A673 (cell line): ENCODE data around the gene FBXO22. TPM values are rescaled to one million over a fixed set of nuclear protein-coding genes. Genes with fewer than 3 reads are reported as not detected.

Experiments used
- BruUV-seq: library from RNA; stranded (reverse); fragments of 400-500 nt; replicated peaks from 2 replicates; lab custom pipeline; 2021; lab: Mats Ljungman, UMichigan
- CTCF ChIA-PET: fragments of 300-600 bp; sonication (Branson Sonifier 250); formaldehyde crosslinking; loops from one replicate; lab custom pipeline; 2022; ENCODE audit warnings: antibody characterized with exemption; lab: Charles Lee
- POLR2A ChIA-PET: fragments of 300-600 bp; sonication (Branson Sonifier 250); formaldehyde crosslinking; loops from one replicate; lab custom pipeline; 2022; ENCODE audit warnings: antibody characterized with exemption; ENCODE audit not compliant: low non-redundant PET; lab: Charles Lee
- DNase-seq: peaks from one replicate; pipeline ENCODE4 v3.0.0-alpha.2; 2015; ENCODE audit warnings: low spot score
- H3K27ac ChIP-seq: fragments of 200-600 bp; sonication (generic); 2 replicates; pipeline ENCODE4 v1.5.1; 2016; ENCODE audit warnings: mixed run types, low read depth, mild to moderate bottlenecking, mixed read lengths, antibody characterized with exemption, low read length; ENCODE audit not compliant: poor library complexity, severe bottlenecking
- H3K27me3 ChIP-seq: fragments of 200-600 bp; sonication (generic); replicated peaks from 2 replicates; pipeline ENCODE4 v1.6.1; 2017; ENCODE audit warnings: mixed run types, low read depth, mild to moderate bottlenecking, mixed read lengths, antibody characterized with exemption, low read length; ENCODE audit not compliant: insufficient read depth, poor library complexity
- H3K36me3 ChIP-seq: fragments of 200-600 bp; sonication (generic); 2 replicates; pipeline ENCODE4 v1.6.1; 2016; ENCODE audit warnings: mixed run types, mild to moderate bottlenecking, mixed read lengths, antibody characterized with exemption, low read length; ENCODE audit not compliant: insufficient read depth, poor library complexity, severe bottlenecking
- H3K4me1 ChIP-seq: fragments of 200-600 bp; sonication (generic); 2 replicates; pipeline ENCODE4 v1.6.1; 2017; ENCODE audit warnings: mixed run types, mild to moderate bottlenecking, mixed read lengths, antibody characterized with exemption, low read length; ENCODE audit not compliant: insufficient read depth, poor library complexity, severe bottlenecking
- H3K4me3 ChIP-seq: fragments of 200-600 bp; sonication (generic); 2 replicates; pipeline ENCODE4 v1.5.1; 2016; ENCODE audit warnings: low read depth, mixed run types, mild to moderate bottlenecking, mixed read lengths, low read length; ENCODE audit not compliant: poor library complexity, severe bottlenecking
- H3K9me3 ChIP-seq: fragments of 200-600 bp; sonication (generic); 2 replicates; pipeline ENCODE4 v1.6.1; 2016; ENCODE audit warnings: mixed run types, low read depth, mild to moderate bottlenecking, mixed read lengths, antibody characterized with exemption, low read length; ENCODE audit not compliant: poor library complexity, severe bottlenecking
- CTCF ChIP-seq: fragments of 300-800, 200-600 bp; sonication (generic); conservative IDR thresholded peaks from 2 replicates; pipeline ENCODE4 v1.5.1; 2017; ENCODE audit warnings: low read depth, mild to moderate bottlenecking, antibody characterized with exemption, low read length, moderate library complexity, mixed read lengths
- EZH2 ChIP-seq: fragments of 200-600 bp; sonication (generic); IDR thresholded peaks from 2 replicates; pipeline ENCODE4 v1.6.1; 2017; ENCODE audit warnings: borderline replicate concordance, low read depth, mild to moderate bottlenecking, mixed read lengths, antibody characterized with exemption, low read length; ENCODE audit not compliant: poor library complexity, severe bottlenecking
- intact Hi-C: fragments of 100-400 bp; cut with micrococcal nuclease; formaldehyde crosslinking; loops from one replicate; pipeline ENCODE4 v1.10.0; 2022; ENCODE audit not compliant: unreplicated experiment
- total RNA-seq: library from RNA; stranded (reverse); gene quantifications from 2 replicates; pipeline ENCODE4 v1.2.3, GENCODE V29; 2021

The FBXO22 gene
- total RNA-seq, 1 experiment from 2014 or later, result 59.0 TPM

- Histone ChIP-seq H3K4me3 (no peak overlapping the region), H3K36me3 (no peaks in the 10 kb centered on the region), H3K27ac (no peak overlapping the region), H3K9me3 (no peaks in the 10 kb centered on the region), H3K27me3 (no peaks in the 10 kb centered on the region), H3K4me1 (no peaks in the 10 kb centered on the region)
- intact Hi-C loops, result no loop called here
- no peak for DNase-seq
- no TSS peak for BruUV-seq
- CTCF ChIA-PET, result interaction anchor here (0.7 kb wide), 1 partner anchor 36 kb away, joined by 3 read pairs; no protein-coding TSS in a partner anchor
- TF ChIP-seq CTCF (no peak), EZH2 (no peak)
- POLR2A ChIA-PET, result interaction anchor here (0.6 kb wide), 1 partner anchor 26 kb away, joined by 3 read pairs; no protein-coding TSS in a partner anchor
Observed at GRCh38 chr15:75866916-75867315, 36.8 kb upstream of the FBXO22 start.

- no peaks in the 10 kb centered on the region for H3K27me3 ChIP-seq
- H3K9me3 ChIP-seq, result no peaks in the 10 kb centered on the region
- ChIA-PET CTCF (no interaction called here), POLR2A (no interaction called here)
- no peaks in the 10 kb centered on the region for H3K4me1 ChIP-seq
- intact Hi-C loops, result no loop called here
- no peak overlapping the region for H3K4me3 ChIP-seq
- no peak overlapping the region for H3K27ac ChIP-seq
- no peaks in the 10 kb centered on the region for H3K36me3 ChIP-seq
- TF ChIP-seq EZH2 (no peak), CTCF (no peak)
- no peak for DNase-seq
- no TSS peak for BruUV-seq
Observed at GRCh38 chr15:75867449-75867848, 36.2 kb upstream of the FBXO22 start.

GRCh38 chr15:75868019-75868418, 35.7 kb upstream of the FBXO22 start:
- no peaks in the 10 kb centered on the region for H3K9me3 ChIP-seq
- POLR2A ChIA-PET, result no interaction called here
- no peaks in the 10 kb centered on the region for H3K4me1 ChIP-seq
- TF ChIP-seq EZH2 (no peak), CTCF (no peak)
- H3K4me3 ChIP-seq, result no peak overlapping the region
- intact Hi-C loops, result no loop called here
- BruUV-seq, result no TSS peak
- no peaks in the 10 kb centered on the region for H3K27me3 ChIP-seq
- no peak for DNase-seq
- H3K27ac ChIP-seq, result no peak overlapping the region
- H3K36me3 ChIP-seq, result no peaks in the 10 kb centered on the region
- CTCF ChIA-PET, result no interaction called here
